Endothelial cell of umbilical vein (primary cell): ENCODE measurements around the gene SLC25A45. TPM values are rescaled to one million over a fixed set of nuclear protein-coding genes. Genes with fewer than 3 reads are reported as not detected.

Experiments used
- BruUV-seq: library from RNA; stranded (reverse); fragments of 400-500 nt; replicated peaks from 2 replicates; lab custom pipeline; 2021; lab: Mats Ljungman, UMichigan
- CTCF ChIA-PET: fragments of 300-600, 350-600 bp; sonication (Branson Sonifier 250); formaldehyde crosslinking; loops from one replicate; lab custom pipeline; 2021; ENCODE audit warnings: antibody characterized with exemption, inconsistent platforms; lab: Charles Lee
- POLR2A ChIA-PET: fragments of 300-600, 350-600 bp; sonication (Branson Sonifier 250); formaldehyde crosslinking; loops from one replicate; lab custom pipeline; 2021; ENCODE audit warnings: antibody characterized with exemption, inconsistent platforms; lab: Charles Lee
- DNase-seq: peaks from one replicate; pipeline ENCODE4 v3.0.0-alpha.2; 2011; ENCODE audit warnings: low read depth, low spot score
- FAIRE-seq: peaks from 2 replicates; lab custom pipeline; 2011; peaks lifted over from hg19 to GRCh38; lab: Jason Lieb, UNC
- H2AFZ ChIP-seq: 2 replicates; pipeline ENCODE4 v1.6.0; 2012; ENCODE audit warnings: low read depth, low read length, control low read depth, inconsistent platforms
- H3K27ac ChIP-seq: 2 replicates; pipeline ENCODE4 v1.5.1; 2011; ENCODE audit warnings: low read depth, mild to moderate bottlenecking, control low read depth, low read length, moderate library complexity; ENCODE audit not compliant: insufficient read depth
- H3K27me3 ChIP-seq, 2 experiments: 2 replicates each; pipeline versions ENCODE4 v1.6.0 to v1.6.1; 2011; ENCODE audit warnings: low read length in 2 of 2, mixed read lengths in 1 of 2; ENCODE audit not compliant: control insufficient read depth in 2 of 2, insufficient read depth in 2 of 2
- H3K36me3 ChIP-seq, 2 experiments: 2 replicates in 1 of 2; 3 replicates in 1 of 2; pipeline ENCODE4 v1.5.1; 2011; ENCODE audit warnings: low read length in 2 of 2, mild to moderate bottlenecking in 1 of 2, moderate library complexity in 1 of 2; ENCODE audit not compliant: control insufficient read depth in 2 of 2, insufficient read depth in 2 of 2; ENCODE audit errors: extremely low read depth in 1 of 2
- H3K4me1 ChIP-seq: 3 replicates; pipeline ENCODE4 v1.5.1; 2011; ENCODE audit warnings: mild to moderate bottlenecking, low read length; ENCODE audit not compliant: control insufficient read depth, insufficient read depth; ENCODE audit errors: extremely low read depth
- H3K4me2 ChIP-seq: 2 replicates; pipeline ENCODE4 v1.6.1; 2011; ENCODE audit warnings: low read length, control low read depth, mixed read lengths; ENCODE audit not compliant: insufficient read depth
- H3K4me3 ChIP-seq, 3 experiments: fragments of 200-600 bp in 1 of 3; sonication (generic), shearing (Covaris generic) in 1 of 3; replicated peaks in 1 of 3; 2 replicates each; pipeline ENCODE4 v1.5.1; 2011 to 2016; ENCODE audit warnings: control low read depth in 3 of 3, low read length in 3 of 3, mild to moderate bottlenecking in 2 of 3, inconsistent platforms in 1 of 3, low read depth in 1 of 3, moderate library complexity in 1 of 3; ENCODE audit not compliant: insufficient read depth in 1 of 3
- H3K79me2 ChIP-seq: 2 replicates; pipeline ENCODE4 v1.6.0; 2012; ENCODE audit warnings: low read length, inconsistent platforms; ENCODE audit not compliant: control insufficient read depth, insufficient read depth
- H3K9ac ChIP-seq: replicated peaks from 2 replicates; pipeline ENCODE3; 2011; ENCODE audit warnings: low read length, control low read depth; ENCODE audit not compliant: insufficient read depth; ENCODE audit errors: extremely low read depth
- H3K9me1 ChIP-seq: replicated peaks from 3 replicates; pipeline ENCODE4 v1.6.0; 2011; ENCODE audit warnings: mild to moderate bottlenecking, low read length; ENCODE audit not compliant: control insufficient read depth, insufficient read depth; ENCODE audit errors: extremely low read depth
- H3K9me3 ChIP-seq: replicated peaks from 2 replicates; pipeline ENCODE4 v1.5.1; 2012; ENCODE audit warnings: low read length, inconsistent platforms; ENCODE audit not compliant: control insufficient read depth, insufficient read depth
- H4K20me1 ChIP-seq: replicated peaks from 2 replicates; pipeline ENCODE3; 2011; ENCODE audit warnings: mild to moderate bottlenecking, low read length; ENCODE audit not compliant: control insufficient read depth, insufficient read depth; ENCODE audit errors: extremely low read depth
- MAX ChIP-seq: IDR thresholded peaks from 2 replicates; pipeline ENCODE4 v1.6.1; 2011; ENCODE audit not compliant: insufficient read depth, insufficient read length
- POLR2A ChIP-seq: IDR thresholded peaks from 2 replicates; pipeline ENCODE4 v1.6.1; 2012; ENCODE audit warnings: low read depth, mild to moderate bottlenecking, control low read depth, low read length
- POLR2AphosphoS5 ChIP-seq: IDR thresholded peaks from 2 replicates; pipeline ENCODE4 v1.6.1; 2012; ENCODE audit warnings: low read depth, mild to moderate bottlenecking, control low read depth, low read length, moderate library complexity; ENCODE audit not compliant: insufficient read depth
- dilution Hi-C: fragments of 300-500 bp; cut with MboI; formaldehyde crosslinking; loops from one replicate; pipeline ENCODE4 v1.15.0; 2019; ENCODE audit warnings: low sequenced_read_pairs; ENCODE audit not compliant: extremely low pct_ligation_motif_present
- intact Hi-C: fragments of 100-400 bp; cut with micrococcal nuclease; formaldehyde crosslinking; loops from one replicate; pipeline ENCODE4 v1.10.0; 2022
- polyA plus RNA-seq, 4 experiments: library from polyadenylated mRNA; depleted of rRNA in 3 of 4; stranded (reverse) in 3 of 4; unstranded in 1 of 4; fragments of >200 nt; gene quantifications; 2 replicates each; pipeline versions ENCODE4 v1.2.1 to v1.2.3, GENCODE V29; 2011 to 2012; ENCODE audit warnings: missing spikeins in 1 of 4
- total RNA-seq: library from RNA; stranded (reverse); gene quantifications from 2 replicates; pipeline ENCODE4 v1.2.3, GENCODE V29; 2021

Gene SLC25A45
- total and polyA plus RNA-seq, 2 donors (not counting 3 experiments of a cell fraction or from before 2014, with no cell fraction given): 1.2 to 3.1 TPM

GRCh38 chr11:65354265-65355012 is 28.0 kb downstream of the SLC25A45 start, which contains the start of gene TIGD3:
Gene TIGD3 (plus strand): TSS chr11:65354751. CDS start chr11:65355809, 1,058 bp downstream.
- H3K79me2 ChIP-seq: no peaks in the 10 kb centered on the region
- ChIA-PET POLR2A (interaction anchor here (0.5 to 1.0 kb wide), 2 partner anchors 79 to 154 kb away, joined by 3 to 8 read pairs; no protein-coding TSS in a partner anchor), CTCF (interaction anchor here (0.8 to 5.0 kb wide), 11 partner anchors 20 to 156 kb away, joined by 3 to 52 read pairs (median 5); partner anchors contain the start of genes CDC42EP2 and DPF2)
- peaks cover 14% of the 10 kb centered on the region for H3K4me1 ChIP-seq
- peak within 1 kb of the TSS; percentile 64 for H2AFZ ChIP-seq
- H4K20me1 ChIP-seq: no peaks in the 10 kb centered on the region
- H3K9me1 ChIP-seq: no peaks in the 10 kb centered on the region
- H3K9ac ChIP-seq: no peak within 1 kb of the TSS
- DNase-seq: peak; percentile 98
- peaks cover 5 to 6% of the 10 kb centered on the region in 2 experiments for H3K27me3 ChIP-seq
- dilution Hi-C loops: no loop called here
- H3K4me2 ChIP-seq: peak within 1 kb of the TSS; percentile 81
- no TSS peak for BruUV-seq
- no peak within 1 kb of the TSS for H3K27ac ChIP-seq
- H3K4me3 ChIP-seq: peak within 1 kb of the TSS; percentile 29 to 51 (median 47)
- peak; percentile 94 for FAIRE-seq
- intact Hi-C loops: loop anchor here (1.0 kb wide), 1 partner anchor 79 kb away; no protein-coding TSS in a partner anchor
- TF ChIP-seq POLR2AphosphoS5 (peak; percentile 71), POLR2A (peak; percentile 79), MAX (no peak)
- peaks cover 15 to 17% of the 10 kb centered on the region in 2 experiments for H3K36me3 ChIP-seq
- no peaks in the 10 kb centered on the region for H3K9me3 ChIP-seq

DNA sequence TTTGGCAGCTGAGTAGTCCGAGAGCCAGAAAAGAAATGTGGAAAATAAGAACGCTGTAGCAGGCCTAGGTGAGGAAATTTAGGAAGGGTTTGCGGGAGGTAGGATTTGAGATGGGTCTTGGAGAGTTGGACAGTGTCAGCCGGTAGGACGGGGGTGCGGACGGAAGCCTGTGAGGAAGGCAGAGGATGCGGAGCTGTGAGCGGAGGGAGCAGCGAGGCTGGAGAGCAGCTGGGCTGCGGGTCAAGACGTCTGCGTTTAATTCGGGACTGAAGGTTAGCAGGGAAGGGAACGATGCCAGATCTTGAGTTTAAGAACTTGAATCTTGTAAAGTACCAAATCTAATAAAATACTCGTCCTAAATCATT is 28.6 kb downstream of the SLC25A45 start:
- FAIRE-seq: no peak
- BruUV-seq: no TSS peak
- dilution Hi-C loops: no loop called here

More for the DNA sequence above, 28.6 kb downstream of the SLC25A45 start:
- H3K27ac ChIP-seq: no peak overlapping the region
- DNase-seq: no peak
- TF ChIP-seq POLR2A: no peak
- peak; percentile 13 for TF ChIP-seq POLR2AphosphoS5
- H3K79me2 ChIP-seq: no peaks in the 10 kb centered on the region
- H3K9me3 ChIP-seq: no peaks in the 10 kb centered on the region
- H4K20me1 ChIP-seq: no peaks in the 10 kb centered on the region
- H3K4me1 ChIP-seq: peaks cover 14% of the 10 kb centered on the region
- intact Hi-C loops: loop anchor here (1.0 kb wide), 1 partner anchor 79 kb away; no protein-coding TSS in a partner anchor
- peaks cover 18 to 21% of the 10 kb centered on the region in 2 experiments for H3K36me3 ChIP-seq
- H2AFZ ChIP-seq: no peak overlapping the region
- H3K9ac ChIP-seq: no peak overlapping the region
- H3K4me3 ChIP-seq: peak overlapping the region in 2 of 3 experiments; percentile 47 to 51
- ChIA-PET POLR2A (interaction anchor here (0.5 to 1.0 kb wide), 2 partner anchors 79 to 155 kb away, joined by 3 to 8 read pairs; no protein-coding TSS in a partner anchor), CTCF (interaction anchor here (0.8 to 5.0 kb wide), 10 partner anchors 19 to 157 kb away, joined by 3 to 52 read pairs (median 6); partner anchors contain the start of genes CDC42EP2 and DPF2)
- H3K9me1 ChIP-seq: no peaks in the 10 kb centered on the region
- H3K4me2 ChIP-seq: peak overlapping the region; percentile 68
- H3K27me3 ChIP-seq: peaks cover 5 to 6% of the 10 kb centered on the region in 2 experiments
